ENCODE measurements around the gene ROBO1. TPM values are rescaled to one million over a fixed set of nuclear protein-coding genes. Genes with fewer than 3 reads are reported as not detected.

The ROBO1 gene
- total RNA-seq, 2 experiments from 2014 or later = not detected

DNA sequence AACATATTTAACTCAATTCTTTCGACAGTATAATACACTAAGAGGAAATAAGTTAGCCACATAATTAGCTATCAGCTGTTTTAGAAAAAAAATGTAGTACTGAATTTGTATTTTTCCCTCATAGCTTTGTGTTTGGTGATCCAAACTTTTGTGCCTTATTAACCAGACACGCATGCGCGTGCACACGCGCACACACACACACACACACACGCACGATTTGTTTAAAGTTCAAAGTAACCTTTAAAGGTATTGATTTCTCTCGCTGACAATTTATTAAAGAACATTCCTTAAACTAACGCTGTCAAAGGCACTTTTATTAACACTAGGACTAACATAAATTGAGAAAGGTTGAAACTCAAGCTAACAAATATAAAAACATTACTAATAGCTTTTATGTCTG, 198.9 kb downstream of the ROBO1 start:
- no peak for DNase-seq
- Mint-ChIP-seq H3K4me1 (no peaks in the 10 kb centered on the region), H3K27me3 (no peaks in the 10 kb centered on the region), H3K27ac (no peak overlapping the region), H3K4me3 (no peak overlapping the region), H3K9me3 (peaks cover 7% of the 10 kb centered on the region), H3K36me3 (ENCODE audit: low read depth) (no peaks in the 10 kb centered on the region)
- CTCF ChIA-PET = no interaction called here
- POLR2A ChIA-PET = no interaction called here

DNA sequence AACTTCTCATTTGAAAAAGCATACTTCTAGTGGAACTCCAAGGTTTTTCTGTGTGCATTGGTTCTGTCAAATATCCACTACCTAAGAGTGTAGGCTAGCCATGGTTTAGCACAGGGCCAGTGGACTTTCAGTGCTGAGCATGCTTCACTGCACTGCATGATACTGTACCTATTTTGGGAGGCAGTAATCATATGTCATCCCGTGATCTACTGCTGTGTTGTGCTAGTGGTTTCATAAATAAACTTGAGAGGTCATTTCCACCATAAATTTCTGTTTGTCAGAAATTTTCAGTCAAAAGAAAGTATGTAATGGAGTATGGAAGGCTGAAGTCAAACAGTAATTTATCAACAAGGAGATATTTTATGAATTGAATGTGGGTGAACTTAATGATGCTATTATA, 203.6 kb downstream of the ROBO1 start:
- Mint-ChIP-seq H3K4me1 (no peaks in the 10 kb centered on the region), H3K9me3 (peaks cover 9% of the 10 kb centered on the region), H3K27ac (no peak overlapping the region), H3K4me3 (no peak overlapping the region), H3K27me3 (no peaks in the 10 kb centered on the region), H3K36me3 (ENCODE audit: low read depth) (no peaks in the 10 kb centered on the region)
- DNase-seq = no peak
- ChIA-PET CTCF (no interaction called here), POLR2A (no interaction called here)

DNA sequence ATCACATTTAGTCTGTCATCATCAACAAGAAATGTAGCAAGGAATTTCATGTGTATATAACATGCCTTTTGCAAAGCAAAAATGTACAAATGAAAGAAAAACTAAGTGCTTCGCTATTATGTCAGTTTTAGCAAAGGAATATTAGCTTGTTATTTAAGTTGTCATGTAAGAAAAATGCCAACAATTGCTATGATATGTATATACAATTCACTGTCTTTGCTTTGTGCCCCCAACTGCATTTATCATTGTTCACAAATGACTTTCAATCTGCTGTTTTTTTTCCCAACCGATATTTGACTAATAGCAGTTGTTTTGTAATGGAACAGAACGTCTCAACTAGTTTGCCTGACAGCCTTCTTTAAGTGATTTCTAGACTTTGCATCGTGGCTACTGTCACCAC, 207.1 kb downstream of the ROBO1 start:
- Mint-ChIP-seq H3K27ac (no peak overlapping the region), H3K4me3 (no peak overlapping the region), H3K27me3 (no peaks in the 10 kb centered on the region), H3K9me3 (peaks cover 3% of the 10 kb centered on the region), H3K36me3 (ENCODE audit: low read depth) (no peaks in the 10 kb centered on the region), H3K4me1 (no peaks in the 10 kb centered on the region)
- POLR2A ChIA-PET = no interaction called here
- no peak for DNase-seq
- CTCF ChIA-PET = no interaction called here

DNA sequence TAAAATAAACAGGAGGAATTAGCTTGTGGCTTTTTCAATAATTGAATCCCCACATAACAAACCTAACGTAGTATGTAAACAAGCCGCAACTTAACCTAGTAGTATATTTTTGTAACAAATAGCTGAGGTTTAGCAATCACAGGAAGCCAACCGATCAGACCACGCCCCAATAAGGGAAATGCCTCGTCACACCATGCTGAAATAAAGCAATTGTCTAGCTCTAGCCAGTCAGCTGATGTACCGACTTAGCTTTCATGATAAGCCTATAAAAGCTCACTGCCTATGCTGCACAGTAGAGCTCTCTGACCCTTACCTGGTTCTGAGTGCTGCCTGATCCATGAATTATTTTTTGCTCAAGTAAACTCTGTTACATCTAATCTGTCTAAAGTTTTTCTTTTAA, 208.9 kb downstream of the ROBO1 start:
- Mint-ChIP-seq H3K36me3 (ENCODE audit: low read depth) (no peaks in the 10 kb centered on the region), H3K9me3 (peaks cover 3% of the 10 kb centered on the region), H3K27me3 (no peaks in the 10 kb centered on the region), H3K4me3 (no peak overlapping the region), H3K27ac (no peak overlapping the region), H3K4me1 (no peaks in the 10 kb centered on the region)
- POLR2A ChIA-PET = no interaction called here
- CTCF ChIA-PET = no interaction called here
- DNase-seq = no peak

DNA sequence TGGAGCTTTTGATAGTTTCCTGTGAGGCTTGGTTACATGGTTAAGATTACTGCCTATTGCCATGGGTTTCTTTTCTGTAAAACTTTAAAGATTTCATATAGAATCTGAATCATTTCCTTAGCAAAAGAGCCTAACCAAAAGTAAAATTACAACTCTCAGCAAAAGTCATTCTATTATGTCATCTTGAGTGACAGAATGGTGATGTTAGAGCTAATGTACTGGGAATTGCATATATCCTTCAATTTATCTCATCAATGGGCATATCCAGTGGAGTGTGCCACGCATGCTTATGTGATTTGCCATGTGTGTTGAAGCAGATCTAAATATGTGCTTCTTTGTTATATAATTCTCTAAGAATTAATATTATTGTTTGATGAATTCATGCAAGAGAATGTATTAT, 212.1 kb downstream of the ROBO1 start:
- H3K27me3 Mint-ChIP-seq = no peaks in the 10 kb centered on the region
- CTCF ChIA-PET = no interaction called here
- no peak overlapping the region for H3K27ac Mint-ChIP-seq
- H3K36me3 Mint-ChIP-seq (ENCODE audit: low read depth) = no peaks in the 10 kb centered on the region
- no peaks in the 10 kb centered on the region for H3K9me3 Mint-ChIP-seq
- POLR2A ChIA-PET = no interaction called here
- no peak for DNase-seq
- no peaks in the 10 kb centered on the region for H3K4me1 Mint-ChIP-seq
- no peak overlapping the region for H3K4me3 Mint-ChIP-seq

DNA sequence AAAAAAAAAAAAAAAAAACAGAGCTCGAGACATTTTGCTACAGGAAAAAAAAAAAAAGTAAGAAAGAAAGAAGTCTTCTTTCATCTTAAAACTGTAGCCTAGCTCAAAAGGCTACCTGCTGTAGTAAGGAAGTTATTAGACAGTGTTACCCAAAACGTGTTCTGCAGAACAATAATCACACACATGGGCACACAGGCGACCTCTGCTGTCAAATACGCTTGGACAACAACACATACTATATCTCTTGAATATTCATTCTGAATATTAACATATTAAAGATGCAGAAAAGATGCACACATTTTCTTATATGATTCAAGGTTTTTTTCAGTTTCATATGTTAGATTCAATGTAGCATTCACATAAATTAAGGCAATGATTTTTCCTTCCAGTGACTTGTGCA, 215.8 kb downstream of the ROBO1 start:
- no peaks in the 10 kb centered on the region for H3K27me3 Mint-ChIP-seq
- H3K27ac Mint-ChIP-seq = no peak overlapping the region
- POLR2A ChIA-PET = no interaction called here
- H3K9me3 Mint-ChIP-seq = no peaks in the 10 kb centered on the region
- H3K36me3 Mint-ChIP-seq (ENCODE audit: low read depth) = no peaks in the 10 kb centered on the region
- H3K4me1 Mint-ChIP-seq = no peaks in the 10 kb centered on the region
- CTCF ChIA-PET = no interaction called here
- no peak overlapping the region for H3K4me3 Mint-ChIP-seq
- no peak for DNase-seq

DNA sequence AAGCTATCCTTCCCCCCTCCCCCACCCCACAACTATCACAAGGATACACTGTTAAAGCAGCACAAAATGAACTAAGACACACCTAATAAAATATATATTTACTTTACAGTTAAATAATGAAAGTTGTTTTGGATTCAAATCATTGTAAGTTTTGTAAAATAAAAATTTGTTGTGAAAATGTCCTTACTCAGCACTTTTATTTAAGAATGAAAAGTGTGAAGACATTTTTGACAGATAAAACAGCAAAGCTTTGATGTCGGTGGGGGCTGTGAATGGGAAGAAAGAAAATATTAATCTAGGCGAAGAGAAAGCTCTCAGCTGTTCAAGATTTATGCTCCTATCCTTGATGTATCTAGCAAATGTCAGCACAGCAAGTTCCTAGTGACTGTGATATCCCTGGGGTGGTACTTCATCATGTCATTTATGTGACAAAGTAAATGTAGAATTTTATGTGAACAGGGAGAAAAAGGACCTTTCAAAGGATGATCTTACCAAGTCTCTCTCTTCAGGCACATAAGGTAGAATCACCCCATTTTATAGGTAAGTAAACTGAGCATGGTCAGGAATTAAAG, 216.4 kb downstream of the ROBO1 start:
- no peak overlapping the region for H3K27ac Mint-ChIP-seq
- ChIA-PET CTCF (no interaction called here), POLR2A (no interaction called here)
- no peaks in the 10 kb centered on the region for H3K27me3 Mint-ChIP-seq
- no peaks in the 10 kb centered on the region for H3K36me3 Mint-ChIP-seq (ENCODE audit: low read depth)
- H3K4me3 Mint-ChIP-seq = no peak overlapping the region
- no peaks in the 10 kb centered on the region for H3K4me1 Mint-ChIP-seq
- DNase-seq = no peak
- H3K9me3 Mint-ChIP-seq = no peaks in the 10 kb centered on the region

DNA sequence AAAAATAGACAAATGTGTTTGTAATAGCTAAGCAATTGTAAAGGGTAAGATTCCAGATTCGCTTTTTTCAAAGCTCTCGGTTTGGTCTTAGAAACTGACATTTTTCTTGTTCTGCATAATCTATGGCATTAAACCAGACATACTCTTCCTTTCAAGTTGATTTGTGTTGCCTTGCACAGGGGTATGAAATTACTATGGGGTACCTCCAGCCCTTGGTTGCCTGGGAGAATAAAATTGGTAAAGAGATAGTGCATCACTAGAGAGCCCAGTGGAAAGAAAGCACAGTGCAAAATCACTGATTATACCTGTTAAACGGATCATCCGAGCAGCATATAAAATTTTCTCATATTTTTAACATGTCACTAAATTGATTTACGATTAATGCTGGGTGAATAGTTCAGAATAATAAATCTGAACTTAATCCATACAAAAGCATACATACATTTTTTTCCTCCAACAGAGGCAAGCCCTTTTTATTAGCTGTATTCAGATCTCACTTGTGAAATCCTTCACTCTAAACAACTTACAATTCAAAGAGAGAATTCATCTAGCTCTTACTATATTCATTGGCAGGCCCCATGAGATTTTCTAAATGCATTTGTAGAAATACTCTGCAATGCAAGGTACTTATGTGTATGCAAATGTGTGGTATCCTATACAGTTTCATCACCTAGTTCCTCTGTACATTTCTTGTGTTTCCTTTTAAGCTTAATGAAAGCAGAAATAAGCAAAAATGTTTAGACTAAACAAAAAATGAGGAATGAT, 224.4 kb downstream of the ROBO1 start:
- Mint-ChIP-seq H3K27me3 (no peaks in the 10 kb centered on the region), H3K36me3 (ENCODE audit: low read depth) (no peaks in the 10 kb centered on the region), H3K9me3 (peaks cover 4% of the 10 kb centered on the region), H3K4me3 (no peak overlapping the region), H3K27ac (no peak overlapping the region), H3K4me1 (no peaks in the 10 kb centered on the region)
- ChIA-PET POLR2A (no interaction called here), CTCF (no interaction called here)
- no peak for DNase-seq

DNA sequence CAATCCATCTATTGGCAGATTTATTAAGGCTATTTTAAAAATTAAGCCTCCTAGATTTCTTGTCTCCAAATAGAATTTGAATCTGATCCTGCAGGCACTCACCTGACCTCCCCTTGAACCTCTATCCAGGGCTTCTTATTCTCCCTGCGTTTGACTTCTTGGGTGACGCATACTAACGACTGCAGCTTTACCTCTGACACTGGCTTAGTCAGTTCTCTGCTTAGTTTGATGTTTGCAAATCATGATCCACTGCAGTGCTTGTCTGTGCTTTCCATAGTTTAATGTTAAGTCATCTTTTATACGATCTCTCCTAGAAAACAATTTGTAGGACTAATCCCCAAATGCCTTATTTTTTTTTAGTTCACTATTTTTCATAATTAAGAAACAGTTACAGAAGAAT, 233.1 kb downstream of the ROBO1 start:
- Mint-ChIP-seq H3K27ac (no peak overlapping the region), H3K4me1 (no peaks in the 10 kb centered on the region), H3K36me3 (ENCODE audit: low read depth) (no peaks in the 10 kb centered on the region), H3K27me3 (no peaks in the 10 kb centered on the region), H3K4me3 (no peak overlapping the region), H3K9me3 (peaks cover 4% of the 10 kb centered on the region)
- ChIA-PET POLR2A (no interaction called here), CTCF (no interaction called here)
- no peak for DNase-seq

DNA sequence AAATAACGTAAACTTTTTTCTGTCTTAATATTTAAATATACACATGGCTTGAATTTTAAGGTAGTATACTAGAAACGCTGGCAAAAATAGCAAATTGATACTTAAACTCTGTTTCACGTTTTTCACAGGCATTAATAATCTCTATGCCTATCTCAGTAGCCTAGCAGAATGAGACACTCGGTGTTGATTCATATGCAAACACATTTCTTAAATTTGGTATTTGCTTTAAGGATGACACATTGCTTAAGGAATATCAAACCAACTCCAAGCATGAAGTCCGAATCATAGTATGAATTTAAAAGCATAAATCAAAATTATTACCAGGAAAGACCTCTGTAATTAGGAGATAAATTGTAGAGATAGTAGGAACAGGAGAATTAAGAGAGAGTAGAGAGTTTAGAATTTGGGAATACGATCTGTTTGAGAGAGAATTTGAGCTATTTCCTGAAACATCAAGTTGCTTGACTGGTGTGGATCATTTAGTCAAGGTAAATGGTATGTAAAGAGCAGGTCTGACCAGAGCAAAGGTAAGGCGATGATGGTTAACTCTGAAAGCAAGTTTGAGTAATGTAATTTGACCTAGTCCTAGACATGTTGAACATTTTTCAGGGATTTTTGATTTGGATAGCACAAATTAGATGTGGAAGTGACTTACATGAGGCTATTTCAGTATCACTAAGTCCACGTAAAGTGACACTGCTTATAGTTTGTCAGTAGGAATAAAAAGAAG, 236.1 kb downstream of the ROBO1 start:
- H3K27me3 Mint-ChIP-seq = no peaks in the 10 kb centered on the region
- DNase-seq = no peak
- peaks cover 2% of the 10 kb centered on the region for H3K9me3 Mint-ChIP-seq
- H3K4me3 Mint-ChIP-seq = no peak overlapping the region
- H3K36me3 Mint-ChIP-seq (ENCODE audit: low read depth) = no peaks in the 10 kb centered on the region
- CTCF ChIA-PET = no interaction called here
- H3K4me1 Mint-ChIP-seq = no peaks in the 10 kb centered on the region
- no peak overlapping the region for H3K27ac Mint-ChIP-seq
- POLR2A ChIA-PET = no interaction called here

DNA sequence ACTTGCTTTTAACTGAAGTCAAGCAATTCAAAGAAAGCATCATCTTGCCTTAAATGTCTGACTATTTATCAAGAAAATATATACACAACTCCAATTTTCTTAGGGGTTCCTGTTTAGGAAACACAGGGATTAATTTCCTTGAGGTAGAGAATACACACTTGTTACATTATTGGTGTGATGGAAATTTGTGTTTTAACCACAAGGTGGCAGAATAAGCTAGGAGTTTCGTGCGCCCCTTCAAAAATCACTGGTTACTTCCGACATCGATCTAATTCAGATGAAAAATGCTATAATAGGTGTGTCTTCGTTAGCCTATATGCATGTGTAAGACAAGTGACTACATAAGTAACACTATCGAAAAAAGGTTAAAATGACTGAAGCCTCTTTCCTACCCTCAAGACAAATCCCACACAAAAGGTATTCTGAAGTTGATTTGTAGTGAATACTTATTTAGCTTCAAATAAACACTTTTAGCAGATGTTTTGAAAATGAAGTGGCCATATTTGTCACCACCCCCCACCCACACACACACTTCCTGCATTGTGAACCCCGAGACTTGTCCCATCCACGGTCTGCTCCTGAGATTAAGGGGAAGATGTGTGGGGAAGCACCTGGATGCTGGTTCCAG, 246.5 kb downstream of the ROBO1 start:
- no peaks in the 10 kb centered on the region for H3K36me3 Mint-ChIP-seq (ENCODE audit: low read depth)
- no peaks in the 10 kb centered on the region for H3K27me3 Mint-ChIP-seq
- H3K4me3 Mint-ChIP-seq = no peak overlapping the region
- ChIA-PET POLR2A (no interaction called here), CTCF (no interaction called here)
- H3K9me3 Mint-ChIP-seq = no peaks in the 10 kb centered on the region
- H3K27ac Mint-ChIP-seq = no peak overlapping the region
- no peaks in the 10 kb centered on the region for H3K4me1 Mint-ChIP-seq
- no peak for DNase-seq

DNA sequence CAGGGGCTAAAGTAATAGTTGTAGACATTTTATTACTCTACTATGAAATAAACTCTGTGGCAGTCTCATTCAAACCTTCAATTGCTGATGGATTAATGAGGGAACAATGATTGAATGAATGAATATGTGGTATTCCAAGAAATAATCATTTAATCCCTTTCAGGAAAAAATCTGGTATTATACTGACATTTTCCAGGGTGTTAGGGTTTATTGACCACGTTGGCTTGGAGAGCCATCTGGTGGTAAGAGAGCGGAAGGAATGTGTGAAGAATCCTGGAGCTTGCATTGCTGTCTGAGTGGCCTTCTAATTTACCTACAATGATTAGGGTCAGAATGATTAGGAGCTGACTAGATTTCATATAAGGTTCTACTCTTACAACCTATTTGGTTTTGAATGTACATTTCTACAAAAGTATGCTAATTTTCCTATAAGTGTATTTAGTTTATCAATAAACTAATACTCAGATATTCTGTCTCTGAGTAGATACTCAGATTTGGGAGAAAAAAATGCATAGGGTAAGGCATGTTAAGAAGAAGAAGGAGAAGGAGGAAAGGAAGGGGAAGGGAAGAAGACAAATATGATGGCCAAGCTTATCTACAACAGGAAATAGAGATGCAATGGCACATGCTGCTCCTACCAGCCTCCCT, 249.9 kb downstream of the ROBO1 start:
- POLR2A ChIA-PET = no interaction called here
- no peak overlapping the region for H3K4me3 Mint-ChIP-seq
- no peak for DNase-seq
- H3K27ac Mint-ChIP-seq = no peak overlapping the region
- no peaks in the 10 kb centered on the region for H3K36me3 Mint-ChIP-seq (ENCODE audit: low read depth)
- CTCF ChIA-PET = no interaction called here
- H3K4me1 Mint-ChIP-seq = no peaks in the 10 kb centered on the region
- no peaks in the 10 kb centered on the region for H3K27me3 Mint-ChIP-seq
- no peaks in the 10 kb centered on the region for H3K9me3 Mint-ChIP-seq

DNA sequence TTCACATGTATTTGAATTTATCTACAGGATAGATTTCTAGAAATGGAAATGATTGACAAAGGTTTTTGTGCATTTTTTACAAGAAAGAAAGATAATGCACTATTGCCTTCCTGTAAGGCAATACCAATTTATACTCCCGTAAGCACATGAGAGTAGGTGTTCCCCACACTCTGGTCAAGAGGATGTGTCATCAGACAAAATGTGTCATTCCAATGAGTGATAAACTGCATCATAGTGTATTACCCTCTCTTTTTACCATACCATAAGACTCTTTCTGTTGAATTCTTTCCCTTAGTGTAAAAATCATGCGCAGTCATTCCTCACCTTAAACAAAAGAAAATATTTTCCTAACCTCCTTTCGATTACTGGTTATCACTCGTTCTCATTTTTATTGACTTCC, 251.0 kb downstream of the ROBO1 start:
- H3K27ac Mint-ChIP-seq = no peak overlapping the region
- DNase-seq = no peak
- no peaks in the 10 kb centered on the region for H3K4me1 Mint-ChIP-seq
- POLR2A ChIA-PET = no interaction called here
- H3K4me3 Mint-ChIP-seq = no peak overlapping the region
- H3K9me3 Mint-ChIP-seq = peaks cover 1% of the 10 kb centered on the region
- H3K27me3 Mint-ChIP-seq = no peaks in the 10 kb centered on the region
- CTCF ChIA-PET = interaction anchor here (0.5 kb wide), 1 partner anchor 586 kb away, joined by 3 read pairs; no protein-coding TSS in a partner anchor
- H3K36me3 Mint-ChIP-seq (ENCODE audit: low read depth) = no peaks in the 10 kb centered on the region

All from activated CD4-positive, alpha-beta memory T cell treated with anti-CD3 and anti-CD28 coated beads, Interleukin-2, amount 10 ng/mL, durations not matched to agents 7 days and 5 days (primary cell).